Natural killer cell (primary cell): ENCODE results near the gene MICAL2. TPM values are rescaled to one million over a fixed set of nuclear protein-coding genes. Genes with fewer than 3 reads are reported as not detected.

Source experiments
- ATAC-seq, 3 donors: fragments of 150-1000 bp in 2 of 3; fragments of 200-7000 bp in 1 of 3; cut with Tn5 transposase; 1 replicate in 1 of 3; 2 replicates in 2 of 3; pipeline ENCODE4 v1.10.0; 2021; ENCODE audit warnings: mild to moderate bottlenecking in 2 of 3, moderate library complexity in 2 of 3
- DNase-seq, 2 donors: peaks; one replicate each; pipeline versions ENCODE4 v3.0.0 to v3.0.0-alpha.2; 2013 to 2021; ENCODE audit warnings: mixed read lengths in 1 of 2
- H3K27ac ChIP-seq: one replicate; pipeline ENCODE4 v1.5.1; 2013; ENCODE audit warnings: mild to moderate bottlenecking, low read length
- H3K27me3 ChIP-seq: one replicate; pipeline ENCODE4 v1.6.1; 2013; ENCODE audit warnings: low read length; ENCODE audit not compliant: control insufficient read depth, insufficient read depth
- H3K36me3 ChIP-seq: one replicate; pipeline ENCODE4 v1.6.1; 2013; ENCODE audit warnings: low read length; ENCODE audit not compliant: control insufficient read depth, insufficient read depth
- H3K4me1 ChIP-seq: one replicate; pipeline ENCODE4 v1.6.1; 2013; ENCODE audit warnings: low read length; ENCODE audit not compliant: control insufficient read depth, insufficient read depth
- H3K4me3 ChIP-seq: one replicate; pipeline ENCODE4 v1.5.1; 2013; ENCODE audit warnings: low read length
- H3K9me3 ChIP-seq: one replicate; pipeline ENCODE4 v1.6.1; 2013; ENCODE audit warnings: low read length; ENCODE audit not compliant: control insufficient read depth, insufficient read depth
- H3K27ac Mint-ChIP-seq, 2 donors: one replicate each; pipeline ENCODE4 v1.8.0; 2022; ENCODE audit warnings: mild to moderate bottlenecking in 2 of 2, mixed read lengths in 2 of 2, moderate library complexity in 1 of 2
- H3K27me3 Mint-ChIP-seq, 2 donors: one replicate each; pipeline ENCODE4 v1.8.0; 2022; ENCODE audit warnings: low read depth in 2 of 2, mixed read lengths in 2 of 2
- H3K36me3 Mint-ChIP-seq: one replicate; pipeline ENCODE4 v1.8.0; 2022; ENCODE audit warnings: mixed read lengths
- H3K4me1 Mint-ChIP-seq, 2 donors: one replicate each; pipeline ENCODE4 v1.8.0; 2022; ENCODE audit warnings: mixed read lengths in 2 of 2
- H3K4me3 Mint-ChIP-seq: one replicate; pipeline ENCODE4 v1.8.0; 2022; ENCODE audit warnings: mild to moderate bottlenecking, moderate library complexity, mixed read lengths
- H3K9me3 Mint-ChIP-seq, 2 donors: one replicate each; pipeline ENCODE4 v1.8.0; 2022; ENCODE audit warnings: mixed read lengths in 2 of 2
- WGBS: methylation state at CpG from one replicate; pipeline ENCODE4 v1.1.7; 2013; ENCODE audit warnings: missing lambda C conversion rate; ENCODE audit not compliant: insufficient coverage; 5-methylcytosine and 5-hydroxymethylcytosine counted together
- intact Hi-C: fragments of 100-400 bp; cut with micrococcal nuclease; formaldehyde crosslinking; loops from one replicate; pipeline ENCODE4 v1.14.2; 2022
- total RNA-seq, 4 donors: library from RNA; stranded (reverse); fragments of 120-200 nt in 1 of 4; gene quantifications; one replicate each; pipeline versions ENCODE4 v1.2.3 to v1.2.4, GENCODE V29; 2013 to 2022
- TF ChIP-seq, protein P1 (sequence below): fragments of 200-600 bp; IDR thresholded peaks from one replicate; pipeline ENCODE4 v1.8.0; 2022; ENCODE audit warnings: antibody characterized with exemption

The MICAL2 gene
- total RNA-seq, 3 donors from 2014 or later (not counting 1 experiment from before 2014, with no cell fraction given) = 54.6 to 68.6 (median 57.4) TPM

DNA sequence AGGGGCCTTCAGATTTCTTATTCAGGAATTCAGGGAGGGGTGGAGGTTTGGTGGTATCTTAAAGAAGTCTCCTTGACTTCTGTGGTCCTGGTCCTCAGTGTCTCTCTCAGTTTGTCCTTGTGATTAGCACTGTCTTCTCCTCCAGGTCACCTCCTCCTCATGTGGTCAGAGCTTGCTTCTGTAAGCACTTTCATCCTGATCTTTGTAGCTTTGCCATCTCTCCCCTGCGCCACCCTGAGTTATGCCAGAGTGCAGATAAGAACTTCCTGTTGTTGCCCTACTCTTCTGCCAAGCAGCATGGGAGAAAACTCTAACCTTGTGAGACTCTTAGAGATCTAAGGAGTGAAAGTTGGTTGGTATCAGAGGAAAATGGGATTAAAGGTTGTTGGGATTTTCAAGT lies 30.9 kb downstream of the MICAL2 start:
- H3K4me3 ChIP-seq = no peak overlapping the region
- no peak overlapping the region for H3K4me3 Mint-ChIP-seq
- DNase-seq = peak in 1 of 2 donors; percentile 29

DNA sequence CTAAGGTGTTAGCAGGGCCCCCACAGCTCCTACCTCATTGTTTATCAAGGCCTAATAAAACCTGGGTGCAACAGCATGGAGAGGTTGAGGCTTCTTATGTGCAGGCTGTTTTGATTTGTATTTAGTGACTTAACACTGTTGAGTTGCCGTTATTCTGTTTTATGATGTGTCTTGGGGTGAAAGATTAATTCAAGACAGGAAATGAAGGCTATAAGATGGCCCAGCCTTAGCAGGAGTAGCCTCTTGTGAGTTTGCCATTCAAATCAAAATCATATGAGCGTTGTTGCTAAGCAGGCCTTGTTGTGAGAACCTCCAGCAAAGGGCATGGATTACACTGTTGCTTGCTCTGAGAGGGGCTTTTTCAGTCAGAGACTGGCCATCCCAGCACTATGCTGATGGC lies 31.8 kb downstream of the MICAL2 start:
- peaks cover 4% of the 10 kb centered on the region for H3K4me1 ChIP-seq
- intact Hi-C loops = no loop called here
- TF ChIP-seq, protein P1, sequence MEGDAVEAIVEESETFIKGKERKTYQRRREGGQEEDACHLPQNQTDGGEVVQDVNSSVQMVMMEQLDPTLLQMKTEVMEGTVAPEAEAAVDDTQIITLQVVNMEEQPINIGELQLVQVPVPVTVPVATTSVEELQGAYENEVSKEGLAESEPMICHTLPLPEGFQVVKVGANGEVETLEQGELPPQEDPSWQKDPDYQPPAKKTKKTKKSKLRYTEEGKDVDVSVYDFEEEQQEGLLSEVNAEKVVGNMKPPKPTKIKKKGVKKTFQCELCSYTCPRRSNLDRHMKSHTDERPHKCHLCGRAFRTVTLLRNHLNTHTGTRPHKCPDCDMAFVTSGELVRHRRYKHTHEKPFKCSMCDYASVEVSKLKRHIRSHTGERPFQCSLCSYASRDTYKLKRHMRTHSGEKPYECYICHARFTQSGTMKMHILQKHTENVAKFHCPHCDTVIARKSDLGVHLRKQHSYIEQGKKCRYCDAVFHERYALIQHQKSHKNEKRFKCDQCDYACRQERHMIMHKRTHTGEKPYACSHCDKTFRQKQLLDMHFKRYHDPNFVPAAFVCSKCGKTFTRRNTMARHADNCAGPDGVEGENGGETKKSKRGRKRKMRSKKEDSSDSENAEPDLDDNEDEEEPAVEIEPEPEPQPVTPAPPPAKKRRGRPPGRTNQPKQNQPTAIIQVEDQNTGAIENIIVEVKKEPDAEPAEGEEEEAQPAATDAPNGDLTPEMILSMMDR = no peak
- no peaks in the 10 kb centered on the region for H3K9me3 ChIP-seq
- Mint-ChIP-seq H3K27ac (no peak overlapping the region), H3K4me3 (no peak overlapping the region), H3K9me3 (no peaks in the 10 kb centered on the region), H3K36me3 (no peaks in the 10 kb centered on the region), H3K4me1 (peaks cover 26 to 36% of the 10 kb centered on the region in 2 donors), H3K27me3 (no peaks in the 10 kb centered on the region)
- H3K36me3 ChIP-seq = peaks cover 3% of the 10 kb centered on the region
- no peak for ATAC-seq
- no peaks in the 10 kb centered on the region for H3K27me3 ChIP-seq
- no peak overlapping the region for H3K4me3 ChIP-seq
- no peak for DNase-seq
- WGBS = 94% methylated on average over 2 of the region's 2 CpGs
- H3K27ac ChIP-seq = no peak overlapping the region

More for the DNA sequence above, 30.9 kb downstream of the MICAL2 start:
- H3K27ac ChIP-seq = no peak overlapping the region
- no peaks in the 10 kb centered on the region for H3K9me3 ChIP-seq
- Mint-ChIP-seq H3K9me3 (no peaks in the 10 kb centered on the region), H3K4me1 (peaks cover 26 to 36% of the 10 kb centered on the region in 2 donors), H3K27me3 (no peaks in the 10 kb centered on the region), H3K36me3 (no peaks in the 10 kb centered on the region), H3K27ac (peak overlapping the region in 1 of 2 donors; percentile 18)
- H3K4me1 ChIP-seq = peaks cover 4% of the 10 kb centered on the region
- H3K36me3 ChIP-seq = peaks cover 3% of the 10 kb centered on the region
- WGBS = 73% methylated on average over 1 of the region's 1 CpG
- no peaks in the 10 kb centered on the region for H3K27me3 ChIP-seq
- no peak for ATAC-seq
- TF ChIP-seq, protein P1 = no peak
- intact Hi-C loops = no loop called here

DNA sequence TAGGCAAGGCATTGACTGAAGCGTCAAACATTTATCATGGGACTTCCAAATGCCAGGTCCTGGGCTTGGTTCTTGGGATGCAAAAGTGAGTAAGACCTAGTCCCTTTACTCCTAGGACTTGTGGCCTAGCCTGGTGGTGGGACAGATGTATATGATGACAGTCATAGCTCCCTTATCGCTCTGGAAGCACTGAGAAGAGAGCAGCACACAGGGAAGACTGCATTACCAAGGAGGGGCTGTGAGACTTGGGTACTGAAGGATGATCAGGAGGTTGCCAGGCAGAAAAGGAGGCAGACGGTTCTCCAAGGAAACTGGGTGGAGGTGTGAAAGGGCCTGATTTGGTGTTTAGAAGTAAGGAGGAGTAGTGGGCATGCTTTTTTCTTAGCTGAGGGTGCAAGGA lies 32.5 kb downstream of the MICAL2 start:
- Mint-ChIP-seq H3K4me3 (no peak overlapping the region), H3K36me3 (no peaks in the 10 kb centered on the region), H3K4me1 (peaks cover 27 to 36% of the 10 kb centered on the region in 2 donors), H3K27me3 (no peaks in the 10 kb centered on the region), H3K27ac (peak overlapping the region in 1 of 2 donors; percentile 58), H3K9me3 (no peaks in the 10 kb centered on the region)
- Histone ChIP-seq H3K4me3 (no peak overlapping the region), H3K4me1 (peaks cover 4% of the 10 kb centered on the region), H3K27me3 (no peaks in the 10 kb centered on the region), H3K27ac (no peak overlapping the region), H3K9me3 (no peaks in the 10 kb centered on the region), H3K36me3 (peaks cover 3% of the 10 kb centered on the region)
- TF ChIP-seq, protein P1 = no peak
- no peak for DNase-seq
- intact Hi-C loops = no loop called here
- 77% methylated on average over 3 of the region's 3 CpGs for WGBS
- ATAC-seq = no peak
